HepG2 (cell line): ENCODE measurements around the gene ZNF800. TPM values are rescaled to one million over a fixed set of nuclear protein-coding genes. Genes with fewer than 3 reads are reported as not detected.

Source experiments
- AFF4 ChIP-seq: sonication (generic); formaldehyde crosslinking; IDR thresholded peaks from 2 replicates; pipeline ENCODE4 v1.4.0; 2020; ENCODE audit warnings: missing genetic modification reagents
- CTCF ChIP-seq: sonication (generic); formaldehyde crosslinking; IDR thresholded peaks from 2 replicates; pipeline ENCODE4 v1.5.0; 2020; ENCODE audit warnings: mild to moderate bottlenecking, missing genetic modification reagents, moderate library complexity
- ERF ChIP-seq: IDR thresholded peaks from 2 replicates; pipeline ENCODE4 v1.6.1; 2018; ENCODE audit warnings: missing biosample characterization, missing genetic modification reagents
- ETV5 ChIP-seq: IDR thresholded peaks from 2 replicates; pipeline ENCODE4 v1.6.1; 2018; ENCODE audit warnings: missing biosample characterization, missing genetic modification reagents, inconsistent platforms, borderline replicate concordance
- HBP1 ChIP-seq: IDR thresholded peaks from 2 replicates; pipeline ENCODE4 v1.6.1; 2016; ENCODE audit warnings: low read depth, control low read depth
- IKZF4 ChIP-seq: sonication (generic); formaldehyde crosslinking; IDR thresholded peaks from 2 replicates; pipeline ENCODE4 v1.5.1; 2020; ENCODE audit warnings: borderline replicate concordance, mild to moderate bottlenecking, low read depth, missing genetic modification reagents; ENCODE audit errors: not compliant biosample characterization
- NRL ChIP-seq: sonication (generic); formaldehyde crosslinking; IDR thresholded peaks from 2 replicates; pipeline ENCODE4 v1.5.0; 2020; ENCODE audit warnings: missing genetic modification reagents, mild to moderate bottlenecking, moderate library complexity, borderline replicate concordance
- SALL2 ChIP-seq: sonication (generic); formaldehyde crosslinking; IDR thresholded peaks from 2 replicates; pipeline ENCODE4 v1.8.1; 2023; ENCODE audit warnings: mild to moderate bottlenecking, missing genetic modification reagents, inconsistent platforms
- TSC22D2 ChIP-seq: sonication (generic); formaldehyde crosslinking; IDR thresholded peaks from 2 replicates; pipeline ENCODE4 v1.5.1; 2020; ENCODE audit warnings: missing genetic modification reagents, mild to moderate bottlenecking, borderline replicate concordance
- UBTF ChIP-seq: sonication (generic); formaldehyde crosslinking; IDR thresholded peaks from 2 replicates; pipeline ENCODE4 v1.4.0; 2020; ENCODE audit warnings: mild to moderate bottlenecking, missing genetic modification reagents
- ZMYM2 ChIP-seq: sonication (generic); formaldehyde crosslinking; IDR thresholded peaks from 2 replicates; pipeline ENCODE4 v1.8.0; 2022; ENCODE audit warnings: mild to moderate bottlenecking, missing genetic modification reagents
- ZNF256 ChIP-seq: sonication (generic); formaldehyde crosslinking; conservative IDR thresholded peaks from 2 replicates; pipeline ENCODE4 v1.4.0; 2020; ENCODE audit warnings: missing genetic modification reagents
- ZNF292 ChIP-seq: sonication (generic); formaldehyde crosslinking; IDR thresholded peaks from 2 replicates; pipeline ENCODE4 v1.8.1; 2022; ENCODE audit warnings: mild to moderate bottlenecking, low read depth, missing genetic modification reagents, borderline replicate concordance
- ZSCAN5A ChIP-seq: sonication (generic); formaldehyde crosslinking; IDR thresholded peaks from 2 replicates; pipeline ENCODE4 v1.8.0; 2022; ENCODE audit warnings: mild to moderate bottlenecking, missing genetic modification reagents, borderline replicate concordance
- polyA plus RNA-seq, 8 experiments: library from polyadenylated mRNA; depleted of rRNA in 3 of 8; stranded (reverse) in 7 of 8; unstranded in 1 of 8; fragments of >200 nt; fragmentation: Illumina TruSeq in 4 of 8; extraction: Trizol in 4 of 8; gene quantifications; 2 replicates each; pipeline versions ENCODE4 v1.2.1 to v1.2.3, GENCODE V29; 2011 to 2016; ENCODE audit warnings: low read depth in 4 of 8, missing spikeins in 1 of 8, mixed read lengths in 1 of 8; ENCODE audit not compliant: insufficient read depth in 1 of 8
- total RNA-seq, 5 experiments: library from RNA; depleted of rRNA; stranded (reverse); fragments of >200 nt; fragmentation: Illumina TruSeq; extraction: Trizol; gene quantifications; 2 replicates each; pipeline ENCODE4 v1.2.3, GENCODE V29; 2016; ENCODE audit warnings: low read depth in 1 of 5

Gene ZNF800
- total and polyA plus RNA-seq, 2 of the 13 experiments (the other 11 are each of a cell fraction or from before 2014, with no cell fraction given), result 7.1 to 12.7 TPM

- no peak; the same call in 1 of the 2 replicates for TF ChIP-seq UBTF (CRISPR knock-in tag)
- no peak for TF ChIP-seq HBP1 (CRISPR knock-in tag)
- no peak for TF ChIP-seq CTCF (CRISPR knock-in tag)
- peak; percentile 60 for TF ChIP-seq IKZF4
- no peak for TF ChIP-seq AFF4 (CRISPR knock-in tag)
- no peak for TF ChIP-seq NRL (CRISPR knock-in tag)
- TF ChIP-seq ZNF256 (CRISPR knock-in tag), result no peak
- no peak for TF ChIP-seq ZMYM2 (CRISPR knock-in tag)
- no peak for TF ChIP-seq SALL2 (CRISPR knock-in tag)
- peak; percentile 67; the same call in 1 of the 2 replicates for TF ChIP-seq ERF
- TF ChIP-seq ZNF292 (CRISPR knock-in tag), result no peak
- TF ChIP-seq TSC22D2, result no peak
- TF ChIP-seq ZSCAN5A (CRISPR knock-in tag), result no peak
- TF ChIP-seq ETV5, result peak; percentile 64; the same call in 1 of the 2 replicates
These were observed at the start of gene ZNF800 (continued) for GRCh38 chr7:127392566-127393367.
